ENCODE data around the gene CEP57. TPM values are rescaled to one million over a fixed set of nuclear protein-coding genes. Genes with fewer than 3 reads are reported as not detected.

Gene CEP57
- total RNA-seq, 1 donor from 2014 or later: 53.7 TPM

DNA sequence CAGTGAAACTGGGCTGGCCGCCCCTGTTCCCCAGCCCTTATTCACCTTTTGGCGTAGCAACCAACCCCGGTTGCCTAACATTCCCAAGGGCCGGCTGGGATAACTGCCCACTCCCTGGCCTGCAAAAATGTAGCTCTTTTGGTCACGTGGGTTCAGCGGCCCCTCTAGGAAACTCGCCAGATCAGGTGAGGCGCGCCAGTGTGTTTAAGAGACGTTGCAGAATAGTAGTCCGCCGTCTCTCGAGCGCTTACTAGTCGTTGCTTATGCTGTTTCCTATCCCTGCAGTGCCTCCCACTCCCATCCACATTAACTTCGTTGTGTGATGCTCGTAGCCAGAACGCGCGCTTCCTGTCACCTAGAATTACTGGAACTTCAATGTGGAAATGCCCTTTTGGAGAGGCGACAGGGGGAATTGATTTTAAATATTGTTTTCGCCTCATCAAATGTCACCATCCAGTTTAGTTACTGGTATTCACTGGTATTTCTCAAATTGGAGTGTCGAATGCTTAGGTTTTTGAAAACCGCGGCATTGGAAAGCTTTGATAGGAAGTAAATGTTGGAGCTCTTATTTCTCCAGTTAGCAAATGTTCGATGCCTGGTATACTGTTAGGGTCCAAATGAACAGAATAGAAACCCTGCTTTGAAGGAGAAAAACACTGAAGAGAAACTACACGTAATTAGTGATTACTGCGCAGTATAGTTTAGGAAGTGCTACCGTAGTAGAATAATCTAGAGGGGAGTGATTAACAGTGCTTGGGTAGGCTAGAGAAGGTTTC, 823 bp downstream of the CEP57 start:
- H3K27ac Mint-ChIP-seq: peak overlapping the region; percentile 100
- intact Hi-C loops (cut with micrococcal nuclease): loop anchor here (1.0 to 5.0 kb wide), 8 partner anchors 76 to 1298 kb away; partner anchors contain the start of genes ANKRD49, CCDC82, CWC15 and KDM4D
- H3K27me3 Mint-ChIP-seq: no peaks in the 10 kb centered on the region
- peaks cover 38% of the 10 kb centered on the region for H3K36me3 Mint-ChIP-seq (ENCODE audit: low read depth)
- ChIA-PET CTCF (interaction anchor here (0.8 to 1.9 kb wide), 3 partner anchors 45 to 639 kb away, joined by 3 to 7 read pairs (median 3); no protein-coding TSS in a partner anchor), POLR2A (interaction anchor here (0.5 to 3.8 kb wide), 18 partner anchors 12 to 1662 kb away, joined by 3 to 41 read pairs (median 10); partner anchors contain the start of genes CCDC82, CWC15, JRKL and KDM4D)
- DNase-seq (no peak), ATAC-seq (ENCODE audit: low read depth) (no peak)
- H3K4me1 Mint-ChIP-seq: peaks cover 47% of the 10 kb centered on the region
- H3K4me3 Mint-ChIP-seq: peak overlapping the region; percentile 100
- H3K9me3 Mint-ChIP-seq: no peaks in the 10 kb centered on the region
- TF ChIP-seq, protein P1, sequence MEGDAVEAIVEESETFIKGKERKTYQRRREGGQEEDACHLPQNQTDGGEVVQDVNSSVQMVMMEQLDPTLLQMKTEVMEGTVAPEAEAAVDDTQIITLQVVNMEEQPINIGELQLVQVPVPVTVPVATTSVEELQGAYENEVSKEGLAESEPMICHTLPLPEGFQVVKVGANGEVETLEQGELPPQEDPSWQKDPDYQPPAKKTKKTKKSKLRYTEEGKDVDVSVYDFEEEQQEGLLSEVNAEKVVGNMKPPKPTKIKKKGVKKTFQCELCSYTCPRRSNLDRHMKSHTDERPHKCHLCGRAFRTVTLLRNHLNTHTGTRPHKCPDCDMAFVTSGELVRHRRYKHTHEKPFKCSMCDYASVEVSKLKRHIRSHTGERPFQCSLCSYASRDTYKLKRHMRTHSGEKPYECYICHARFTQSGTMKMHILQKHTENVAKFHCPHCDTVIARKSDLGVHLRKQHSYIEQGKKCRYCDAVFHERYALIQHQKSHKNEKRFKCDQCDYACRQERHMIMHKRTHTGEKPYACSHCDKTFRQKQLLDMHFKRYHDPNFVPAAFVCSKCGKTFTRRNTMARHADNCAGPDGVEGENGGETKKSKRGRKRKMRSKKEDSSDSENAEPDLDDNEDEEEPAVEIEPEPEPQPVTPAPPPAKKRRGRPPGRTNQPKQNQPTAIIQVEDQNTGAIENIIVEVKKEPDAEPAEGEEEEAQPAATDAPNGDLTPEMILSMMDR (IDR thresholded peaks at IDR 0.05): no peak

DNA sequence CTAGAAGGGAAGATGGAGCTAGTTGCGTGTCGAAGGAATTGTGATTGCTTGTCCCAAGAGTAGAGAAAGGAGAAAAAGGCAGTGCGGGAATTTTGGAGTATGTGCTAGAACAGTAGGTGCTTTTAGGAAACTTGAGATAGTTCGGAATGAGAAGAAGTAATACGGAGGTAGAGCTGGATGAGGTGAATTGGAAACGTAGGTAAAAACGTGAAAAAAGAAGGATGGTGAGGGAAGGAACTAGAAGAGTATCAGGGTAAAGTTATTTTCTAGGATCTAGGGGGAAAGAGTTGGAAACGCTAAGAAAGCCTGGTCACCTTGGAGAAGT, 1.4 kb downstream of the CEP57 start:
- ChIA-PET CTCF (interaction anchor here (1.3 to 1.9 kb wide), 2 partner anchors 45 to 640 kb away, joined by 3 to 7 read pairs; no protein-coding TSS in a partner anchor), POLR2A (interaction anchor here (2.8 to 3.8 kb wide), 3 partner anchors 81 to 818 kb away, joined by 11 to 29 read pairs (median 12); partner anchors contain the start of genes CCDC82, CWC15, JRKL and KDM4D)
- H3K4me3 Mint-ChIP-seq: peak overlapping the region; percentile 100
- peaks cover 34% of the 10 kb centered on the region for H3K36me3 Mint-ChIP-seq (ENCODE audit: low read depth)
- intact Hi-C loops (cut with micrococcal nuclease): loop anchor here (5.0 kb wide), 2 partner anchors 131 to 451 kb away; partner anchors contain the start of gene MTMR2
- H3K27ac Mint-ChIP-seq: peak overlapping the region; percentile 100
- H3K9me3 Mint-ChIP-seq: no peaks in the 10 kb centered on the region
- ATAC-seq (ENCODE audit: low read depth): no peak
- TF ChIP-seq, protein P1 (IDR thresholded peaks at IDR 0.05): no peak
- peaks cover 47% of the 10 kb centered on the region for H3K4me1 Mint-ChIP-seq
- DNase-seq: no peak
- H3K27me3 Mint-ChIP-seq: no peaks in the 10 kb centered on the region

DNA sequence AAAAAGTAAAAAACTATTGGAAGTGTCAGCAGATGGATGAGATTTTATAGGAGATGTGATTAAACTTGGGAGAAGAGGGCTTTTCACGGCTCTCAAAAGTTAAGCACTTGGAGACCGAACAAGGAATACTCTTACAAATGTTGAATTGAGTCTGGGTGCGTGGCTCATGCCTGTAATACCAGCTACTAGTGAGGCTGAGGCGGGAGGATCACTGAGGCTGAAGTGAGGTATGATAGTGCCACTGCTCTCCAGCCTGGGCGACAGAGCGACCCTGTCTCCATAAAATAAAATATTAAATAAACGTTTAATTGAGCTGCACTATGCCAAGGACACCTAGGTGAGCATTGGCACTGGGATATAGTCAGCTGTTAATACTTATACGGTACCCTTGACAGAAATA, 1.9 kb downstream of the CEP57 start:
- Mint-ChIP-seq H3K27ac (no peak overlapping the region), H3K36me3 (ENCODE audit: low read depth) (peaks cover 30% of the 10 kb centered on the region), H3K4me1 (peaks cover 45% of the 10 kb centered on the region), H3K27me3 (no peaks in the 10 kb centered on the region), H3K4me3 (peak overlapping the region; percentile 100), H3K9me3 (no peaks in the 10 kb centered on the region)
- ChIA-PET CTCF (interaction anchor here (1.9 kb wide), 1 partner anchor 640 kb away, joined by 7 read pairs; no protein-coding TSS in a partner anchor), POLR2A (interaction anchor here (2.8 to 3.8 kb wide), 2 partner anchors 597 to 819 kb away, joined by 11 to 29 read pairs; partner anchors contain the start of genes CCDC82, CWC15, JRKL and KDM4D)
- DNase-seq (no peak), ATAC-seq (ENCODE audit: low read depth) (no peak)
- intact Hi-C loops (cut with micrococcal nuclease): loop anchor here (5.0 kb wide), 2 partner anchors 130 to 450 kb away; partner anchors contain the start of gene MTMR2
- TF ChIP-seq, protein P1 (IDR thresholded peaks at IDR 0.05): no peak

GRCh38 chr11:95792700-95793099, 2.4 kb downstream of the CEP57 start:
- Mint-ChIP-seq H3K36me3 (ENCODE audit: low read depth) (peaks cover 26% of the 10 kb centered on the region), H3K4me3 (no peak overlapping the region), H3K27me3 (no peaks in the 10 kb centered on the region), H3K4me1 (peaks cover 45% of the 10 kb centered on the region), H3K9me3 (no peaks in the 10 kb centered on the region), H3K27ac (no peak overlapping the region)
- TF ChIP-seq, protein P1 (IDR thresholded peaks at IDR 0.05): no peak
- no peak for ATAC-seq (ENCODE audit: low read depth)
- POLR2A ChIA-PET: interaction anchor here (0.6 kb wide), 1 partner anchor 641 kb away, joined by 3 read pairs; no protein-coding TSS in a partner anchor
- CTCF ChIA-PET: no interaction called here
- no peak for DNase-seq
- intact Hi-C loops (cut with micrococcal nuclease): loop anchor here (5.0 kb wide), 2 partner anchors 130 to 450 kb away; partner anchors contain the start of gene MTMR2

- no peak overlapping the region for H3K27ac Mint-ChIP-seq
- TF ChIP-seq, protein P1 (IDR thresholded peaks at IDR 0.05): no peak
- CTCF ChIA-PET: no interaction called here
- H3K4me1 Mint-ChIP-seq: peaks cover 42% of the 10 kb centered on the region
- no peak overlapping the region for H3K4me3 Mint-ChIP-seq
- no peaks in the 10 kb centered on the region for H3K9me3 Mint-ChIP-seq
- no peaks in the 10 kb centered on the region for H3K27me3 Mint-ChIP-seq
- intact Hi-C loops (cut with micrococcal nuclease): loop anchor here (5.0 kb wide), 2 partner anchors 129 to 449 kb away; partner anchors contain the start of gene MTMR2
- no peak for ATAC-seq (ENCODE audit: low read depth)
- DNase-seq: no peak
- POLR2A ChIA-PET: interaction anchor here (0.6 kb wide), 1 partner anchor 642 kb away, joined by 3 read pairs; no protein-coding TSS in a partner anchor
- H3K36me3 Mint-ChIP-seq (ENCODE audit: low read depth): peaks cover 22% of the 10 kb centered on the region
Measured at GRCh38 chr11:95793116-95793515, 2.8 kb downstream of the CEP57 start.
